Measurements from ENCODE around the gene KDM6B.

- TF ChIP-seq CTCF (IDR thresholded peaks at IDR 0.05) (no peak), EP300 (IDR thresholded peaks at IDR 0.05) (no peak), POLR2A (IDR thresholded peaks at IDR 0.05) (no peak)
Observed at GRCh38 chr17:7867881-7868329, 33.9 kb downstream of the KDM6B start.
